Body of pancreas (tissue), 4 donors: ENCODE measurements around the gene ABCA13. TPM values are rescaled to one million over a fixed set of nuclear protein-coding genes. Genes with fewer than 3 reads are reported as not detected.

Experiments used
- ATAC-seq: fragments of 150-250 bp; one replicate; pipeline ENCODE4 v1.9.1; 2016
- DNase-seq, 4 donors: peaks; one replicate each; pipeline ENCODE4 v3.0.0-alpha.2; 2019
- H3K27ac ChIP-seq, 4 donors: fragments of 200-600 bp; sonication (generic); 1 replicate in 3 of 4; 2 replicates in 1 of 4; pipeline versions ENCODE4 v1.5.1 to v1.6.1; 2016 to 2019; ENCODE audit warnings: mild to moderate bottlenecking in 1 of 4, mixed read lengths in 1 of 4, moderate library complexity in 1 of 4
- H3K27me3 ChIP-seq, 2 donors: fragments of 200-600 bp; sonication (generic); one replicate each; pipeline ENCODE4 v1.6.0; 2016; ENCODE audit warnings: mild to moderate bottlenecking in 1 of 2
- H3K36me3 ChIP-seq, 2 donors: fragments of 200-600 bp; sonication (generic); replicated peaks in 1 of 2; 2 replicates each; pipeline ENCODE4 v1.5.1; 2016; ENCODE audit warnings: low read depth in 2 of 2; ENCODE audit not compliant: insufficient read depth in 1 of 2
- H3K4me1 ChIP-seq: fragments of 200-600 bp; sonication (generic); one replicate; pipeline ENCODE4 v1.6.0; 2016
- H3K4me3 ChIP-seq, 2 donors: fragments of 200-600 bp; sonication (generic); 1 replicate in 1 of 2; 2 replicates in 1 of 2; pipeline ENCODE4 v1.5.1; 2016 to 2019
- H3K9me3 ChIP-seq, 3 donors: fragments of 200-600 bp; sonication (generic); 1 replicate in 2 of 3; 2 replicates in 1 of 3; pipeline ENCODE4 v1.5.1; 2016
- CTCF ChIP-seq, 7 experiments: fragments of 450-650 bp in 4 of 7; fragments of 200-600 bp in 3 of 7; sonication (generic) in 3 of 7; IDR thresholded peaks; one replicate each; pipeline ENCODE4 v1.5.1; 2016 to 2019; ENCODE audit warnings: antibody characterized with exemption in 7 of 7
- POLR2A ChIP-seq, 3 donors: fragments of 450-650 bp; IDR thresholded peaks; one replicate each; pipeline ENCODE4 v1.6.1; 2016; ENCODE audit warnings: antibody characterized with exemption in 3 of 3, mild to moderate bottlenecking in 2 of 3
- WGBS, 2 donors: methylation state at CpG; one replicate each; pipeline ENCODE4 v1.1.5; 2017; 5-methylcytosine and 5-hydroxymethylcytosine counted together
- intact Hi-C: fragments of 100-400 bp; cut with DNase I; formaldehyde crosslinking; loops from one replicate; pipeline ENCODE4 v1.15.1; 2023
- total RNA-seq, 2 donors: library from RNA; depleted of rRNA; stranded (reverse); fragments of >200 nt; gene quantifications; one replicate each; pipeline ENCODE4 v1.1.0, GENCODE V29; 2016

Gene ABCA13
- total RNA-seq, 2 donors from 2014 or later, result under 0.01 TPM

- DNase-seq, result no peak
- TF ChIP-seq POLR2A (IDR thresholded peaks at IDR 0.05), result no peak
- TF ChIP-seq CTCF (IDR thresholded peaks at IDR 0.05), result no peak
- intact Hi-C loops, result no loop called here
- ATAC-seq, result no peak
- H3K9me3 ChIP-seq, result no peaks in the 10 kb centered on the region
- 57 to 72% methylated on average over 6 of the region's 6 CpGs for whole genome bisulfite sequencing, 2 donors
- H3K27me3 ChIP-seq, result no peaks in the 10 kb centered on the region
- no peak overlapping the region for H3K27ac ChIP-seq
- H3K4me1 ChIP-seq, result no peaks in the 10 kb centered on the region
- no peak overlapping the region for H3K4me3 ChIP-seq
- H3K36me3 ChIP-seq, result no peaks in the 10 kb centered on the region
Observed at GRCh38 chr7:48384180-48384752, 213.0 kb downstream of the ABCA13 start.

- WGBS, 2 donors, result 53 to 55% methylated on average over 2 of the region's 2 CpGs
- no peak overlapping the region for H3K4me3 ChIP-seq
- intact Hi-C loops, result no loop called here
- no peak overlapping the region for H3K27ac ChIP-seq
- no peak for ATAC-seq
- H3K9me3 ChIP-seq, result no peaks in the 10 kb centered on the region
- no peak for DNase-seq
- H3K36me3 ChIP-seq, result no peaks in the 10 kb centered on the region
- no peaks in the 10 kb centered on the region for H3K4me1 ChIP-seq
- no peaks in the 10 kb centered on the region for H3K27me3 ChIP-seq
- TF ChIP-seq CTCF (IDR thresholded peaks at IDR 0.05) (no peak), POLR2A (IDR thresholded peaks at IDR 0.05) (no peak)
Observed at GRCh38 chr7:48387932-48388331, 216.7 kb downstream of the ABCA13 start.

- H3K36me3 ChIP-seq, result no peaks in the 10 kb centered on the region
- intact Hi-C loops, result no loop called here
- H3K27me3 ChIP-seq, result no peaks in the 10 kb centered on the region
- peak in 1 of 4 donors; percentile 11 for DNase-seq
- no peak for TF ChIP-seq CTCF (IDR thresholded peaks at IDR 0.05)
- no peak for ATAC-seq
- no peaks in the 10 kb centered on the region for H3K9me3 ChIP-seq
- no peak overlapping the region for H3K4me3 ChIP-seq
- WGBS, 2 donors, result 61 to 83% methylated on average over 4 of the region's 4 CpGs
- H3K27ac ChIP-seq, result no peak overlapping the region
- H3K4me1 ChIP-seq, result no peaks in the 10 kb centered on the region
Observed at GRCh38 chr7:48388911-48389310, 217.7 kb downstream of the ABCA13 start.

GRCh38 chr7:48389977-48390376 lies 218.7 kb downstream of the ABCA13 start:
- Histone ChIP-seq H3K36me3 (no peaks in the 10 kb centered on the region), H3K27me3 (no peaks in the 10 kb centered on the region), H3K27ac (peak overlapping the region in 1 of 4 donors; percentile 45), H3K4me3 (no peak overlapping the region), H3K9me3 (no peaks in the 10 kb centered on the region), H3K4me1 (no peaks in the 10 kb centered on the region)
- ATAC-seq, result no peak
- 17 to 38% methylated on average over 2 of the region's 2 CpGs for WGBS, 2 donors
- intact Hi-C loops, result no loop called here
- TF ChIP-seq POLR2A (IDR thresholded peaks at IDR 0.05), result no peak
- TF ChIP-seq CTCF (IDR thresholded peaks at IDR 0.05), result no peak
- peak in 1 of 4 donors; percentile 21 for DNase-seq
